ENCODE results near the gene TRAPPC3L.

DNA sequence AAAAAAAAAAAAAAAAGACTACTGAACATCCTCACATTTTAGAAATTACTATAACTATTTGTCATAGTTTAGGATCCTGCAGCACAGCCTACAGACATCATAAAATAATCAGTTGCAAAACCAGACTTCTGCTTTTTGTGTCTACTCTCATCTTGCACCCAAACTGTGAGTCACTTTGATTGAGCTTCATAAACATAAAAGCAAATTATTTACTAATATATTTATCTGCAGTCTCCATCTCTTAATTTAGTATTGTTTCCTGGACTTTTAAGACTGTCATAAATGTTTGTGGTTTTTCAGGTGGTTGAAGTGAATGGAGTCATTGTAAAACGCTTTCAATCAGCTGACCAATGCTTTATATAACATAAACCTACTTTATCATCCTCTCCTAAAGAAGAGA, 99.1 kb downstream of the TRAPPC3L start:
- TF ChIP-seq, protein P1, sequence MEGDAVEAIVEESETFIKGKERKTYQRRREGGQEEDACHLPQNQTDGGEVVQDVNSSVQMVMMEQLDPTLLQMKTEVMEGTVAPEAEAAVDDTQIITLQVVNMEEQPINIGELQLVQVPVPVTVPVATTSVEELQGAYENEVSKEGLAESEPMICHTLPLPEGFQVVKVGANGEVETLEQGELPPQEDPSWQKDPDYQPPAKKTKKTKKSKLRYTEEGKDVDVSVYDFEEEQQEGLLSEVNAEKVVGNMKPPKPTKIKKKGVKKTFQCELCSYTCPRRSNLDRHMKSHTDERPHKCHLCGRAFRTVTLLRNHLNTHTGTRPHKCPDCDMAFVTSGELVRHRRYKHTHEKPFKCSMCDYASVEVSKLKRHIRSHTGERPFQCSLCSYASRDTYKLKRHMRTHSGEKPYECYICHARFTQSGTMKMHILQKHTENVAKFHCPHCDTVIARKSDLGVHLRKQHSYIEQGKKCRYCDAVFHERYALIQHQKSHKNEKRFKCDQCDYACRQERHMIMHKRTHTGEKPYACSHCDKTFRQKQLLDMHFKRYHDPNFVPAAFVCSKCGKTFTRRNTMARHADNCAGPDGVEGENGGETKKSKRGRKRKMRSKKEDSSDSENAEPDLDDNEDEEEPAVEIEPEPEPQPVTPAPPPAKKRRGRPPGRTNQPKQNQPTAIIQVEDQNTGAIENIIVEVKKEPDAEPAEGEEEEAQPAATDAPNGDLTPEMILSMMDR (IDR thresholded peaks at IDR 0.05; ENCODE audit: borderline replicate concordance, extremely low read depth, low read length, poor library complexity, severe bottlenecking) = no peak
- no peak for TF ChIP-seq EZH2 (IDR thresholded peaks at IDR 0.05; ENCODE audit: borderline replicate concordance, low read depth, low read length, severe bottlenecking)
